Activated CD4-positive, alpha-beta T cell treated with anti-CD3 and anti-CD28 coated beads, Interleukin-2, amount 10 ng/mL, durations not matched to agents 7 days and 5 days (primary cell): ENCODE results near the gene FAS. TPM values are rescaled to one million over a fixed set of nuclear protein-coding genes. Genes with fewer than 3 reads are reported as not detected.

ENCODE experiments used
- CTCF ChIA-PET: fragments of 350-600 bp; sonication (Branson Sonifier 250); formaldehyde crosslinking; loops from one replicate; lab custom pipeline; 2021; ENCODE audit warnings: antibody characterized with exemption; lab: Charles Lee
- POLR2A ChIA-PET: fragments of 350-600 bp; sonication (Branson Sonifier 250); formaldehyde crosslinking; loops from one replicate; lab custom pipeline; 2021; ENCODE audit warnings: antibody characterized with exemption; lab: Charles Lee
- DNase-seq: peaks from one replicate; pipeline ENCODE4 v3.0.0-alpha.2; 2020
- H3K27ac Mint-ChIP-seq: one replicate; pipeline ENCODE4 v1.8.0; 2021; ENCODE audit warnings: mild to moderate bottlenecking, moderate library complexity, mixed read lengths
- H3K27me3 Mint-ChIP-seq: one replicate; pipeline ENCODE4 v1.8.0; 2021; ENCODE audit warnings: mixed read lengths
- H3K36me3 Mint-ChIP-seq: one replicate; pipeline ENCODE4 v1.8.0; 2021; ENCODE audit warnings: low read depth, mixed read lengths
- H3K4me1 Mint-ChIP-seq: one replicate; pipeline ENCODE4 v1.8.0; 2021; ENCODE audit warnings: mixed read lengths
- H3K4me3 Mint-ChIP-seq: one replicate; pipeline ENCODE4 v1.8.0; 2021; ENCODE audit warnings: mild to moderate bottlenecking, moderate library complexity, mixed read lengths
- H3K9me3 Mint-ChIP-seq: one replicate; pipeline ENCODE4 v1.8.0; 2021; ENCODE audit warnings: mixed read lengths
- microRNA-seq: library from miRNA; unstranded; fragments of <30 nt; microRNA quantifications from one replicate; pipeline ENCODE4 v1.2.0, GENCODE V29; 2021; ENCODE audit warnings: borderline microRNAs expressed, borderline replicate concordance
- total RNA-seq, 2 experiments: library from RNA; stranded (reverse); gene quantifications; one replicate each; pipeline ENCODE4 v1.2.3, GENCODE V29; 2021

The FAS gene
- total RNA-seq, 2 experiments from 2014 or later, result 62.3 to 65.1 TPM

DNA sequence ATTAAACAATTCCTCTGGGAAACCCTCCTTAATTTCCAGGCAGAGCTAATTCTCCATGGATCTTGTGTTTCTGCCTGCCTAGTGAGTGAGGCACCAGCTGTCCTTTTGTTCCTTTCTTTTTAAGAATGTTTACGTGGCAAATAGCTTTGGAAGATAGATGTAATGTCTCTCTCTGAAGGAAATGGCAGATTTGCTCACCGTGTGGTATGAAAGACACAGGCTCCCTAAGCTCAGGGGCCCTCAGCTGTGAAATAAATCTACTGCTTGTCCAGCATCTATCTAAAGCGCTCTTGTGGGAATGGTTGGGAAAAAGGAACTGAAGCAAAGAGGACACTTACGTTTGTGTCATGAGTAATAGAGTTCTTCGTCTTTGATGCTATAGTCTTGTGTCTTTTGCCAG, 64.6 kb downstream of the FAS start:
- Mint-ChIP-seq H3K27me3 (peaks cover 2% of the 10 kb centered on the region), H3K9me3 (no peaks in the 10 kb centered on the region), H3K27ac (no peak overlapping the region), H3K4me3 (no peak overlapping the region), H3K4me1 (no peaks in the 10 kb centered on the region), H3K36me3 (no peaks in the 10 kb centered on the region)
- DNase-seq, result no peak
- ChIA-PET POLR2A (no interaction called here), CTCF (interaction anchor here (0.9 kb wide), 1 partner anchor 148 kb away, joined by 3 read pairs; no protein-coding TSS in a partner anchor)

DNA sequence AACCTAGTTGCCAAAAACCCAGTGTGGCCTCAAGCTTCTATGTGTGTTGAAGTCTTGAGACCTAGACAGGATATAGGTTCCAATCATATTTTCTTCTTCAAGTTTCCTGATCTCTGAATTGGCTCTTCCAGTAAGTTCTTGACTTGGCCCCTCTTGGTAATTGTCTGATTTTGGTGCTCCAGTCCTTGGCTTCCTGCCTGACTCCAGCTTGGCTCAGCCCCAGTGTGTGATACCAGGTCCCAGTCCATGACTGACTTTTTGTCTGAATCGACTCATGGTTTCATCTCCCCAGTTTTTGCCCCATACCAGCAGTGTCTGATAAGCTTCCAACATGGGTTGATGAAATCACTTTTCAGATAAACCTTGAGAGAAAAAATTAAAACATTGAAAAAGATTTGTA, 72.3 kb downstream of the FAS start:
- H3K36me3 Mint-ChIP-seq, result no peaks in the 10 kb centered on the region
- CTCF ChIA-PET, result interaction anchor here (0.7 to 0.9 kb wide), 2 partner anchors 11 to 25 kb away, joined by 3 read pairs; no protein-coding TSS in a partner anchor

GRCh38 chr10:89063465-89063864, 72.9 kb downstream of the FAS start:
- ChIA-PET POLR2A (no interaction called here), CTCF (interaction anchor here (0.9 kb wide), 1 partner anchor 10 kb away, joined by 3 read pairs; no protein-coding TSS in a partner anchor)
- no peak for DNase-seq
- no peaks in the 10 kb centered on the region for H3K4me1 Mint-ChIP-seq
- no peak overlapping the region for H3K4me3 Mint-ChIP-seq
- no peaks in the 10 kb centered on the region for H3K36me3 Mint-ChIP-seq
- peaks cover 36% of the 10 kb centered on the region for H3K27me3 Mint-ChIP-seq
- H3K9me3 Mint-ChIP-seq, result no peaks in the 10 kb centered on the region
- H3K27ac Mint-ChIP-seq, result no peak overlapping the region

More for the DNA sequence above, 72.3 kb downstream of the FAS start:
- H3K27me3 Mint-ChIP-seq, result peaks cover 33% of the 10 kb centered on the region
- no peaks in the 10 kb centered on the region for H3K9me3 Mint-ChIP-seq
- no peak overlapping the region for H3K27ac Mint-ChIP-seq
- no peak for DNase-seq
- H3K4me3 Mint-ChIP-seq, result no peak overlapping the region
- no peaks in the 10 kb centered on the region for H3K4me1 Mint-ChIP-seq
- POLR2A ChIA-PET, result no interaction called here

- POLR2A ChIA-PET, result no interaction called here
- no peak for DNase-seq
- CTCF ChIA-PET, result interaction anchor here (1.1 kb wide), 1 partner anchor 35 kb away, joined by 4 read pairs; no protein-coding TSS in a partner anchor
- H3K4me3 Mint-ChIP-seq, result no peak overlapping the region
- no peak overlapping the region for H3K27ac Mint-ChIP-seq
- H3K36me3 Mint-ChIP-seq, result no peaks in the 10 kb centered on the region
- peaks cover 40% of the 10 kb centered on the region for H3K27me3 Mint-ChIP-seq
- H3K9me3 Mint-ChIP-seq, result no peaks in the 10 kb centered on the region
- H3K4me1 Mint-ChIP-seq, result no peaks in the 10 kb centered on the region
These were observed 74.2 kb downstream of the FAS start for GRCh38 chr10:89064748-89065147.

Small RNAs within 50 kb of the gene (microRNA-seq; reads per million reads assigned to microRNA genes)
- gene MIR4679-1, result not detected
- gene MIR4679-2, result not detected

Other genes starting within 250 kb of the FAS start
- gene LIPN, start 230.8 kb upstream of the FAS start, total RNA-seq, result not detected
- gene LIPM, start 188.1 kb upstream of the FAS start, total RNA-seq, result not detected
- under 1 TPM; 0.17 to 0.48 TPM for gene ANKRD22, start 139.0 kb upstream of the FAS start, total RNA-seq
- 10 to 100 TPM; 39.7 to 45.4 TPM for gene STAMBPL1, start 110.6 kb upstream of the FAS start, total RNA-seq
- 10 to 100 TPM; 10.7 to 10.8 TPM for gene ACTA2, start 38.0 kb upstream of the FAS start, total RNA-seq
- gene CH25H, start 216.5 kb downstream of the FAS start, total RNA-seq, result not detected